DOHH2 (cell line): ENCODE data around the gene CCDC88C.

ENCODE experiments used
- H3F3A ChIP-seq: fragments of 200-600 bp; sonication (generic), shearing (Covaris generic); 2 replicates; pipeline ENCODE4 v1.6.0; 2016; ENCODE audit warnings: antibody characterized with exemption, mild to moderate bottlenecking; ENCODE audit not compliant: control insufficient read depth, insufficient read depth
- H3K27ac ChIP-seq: fragments of 200-600 bp; sonication (generic); 2 replicates; pipeline ENCODE4 v1.5.1; 2014; ENCODE audit warnings: low read depth, mild to moderate bottlenecking, low read length, moderate library complexity
- H3K27me3 ChIP-seq: fragments of 200-600 bp; sonication (generic); 2 replicates; pipeline ENCODE4 v1.6.1; 2014; ENCODE audit warnings: mild to moderate bottlenecking, low read length, mixed read lengths; ENCODE audit not compliant: control insufficient read depth
- H3K36me3 ChIP-seq: fragments of 200-600 bp; sonication (generic); 2 replicates; pipeline ENCODE4 v1.6.1; 2014; ENCODE audit warnings: mild to moderate bottlenecking, low read length, moderate library complexity, mixed read lengths; ENCODE audit not compliant: control insufficient read depth
- H3K4me1 ChIP-seq: fragments of 200-600 bp; sonication (generic); 2 replicates; pipeline ENCODE4 v1.6.1; 2014; ENCODE audit warnings: mild to moderate bottlenecking, low read length, mixed read lengths; ENCODE audit not compliant: control insufficient read depth
- H3K4me2 ChIP-seq: fragments of 200-600 bp; sonication (generic); 2 replicates; pipeline ENCODE4 v1.6.0; 2014; ENCODE audit warnings: mild to moderate bottlenecking, low read length, moderate library complexity
- H3K4me3 ChIP-seq: fragments of 200-600 bp; sonication (generic); 2 replicates; pipeline ENCODE4 v1.5.1; 2014; ENCODE audit warnings: mild to moderate bottlenecking, low read length, mixed read lengths
- H3K79me2 ChIP-seq: fragments of 200-600 bp; sonication (generic); 2 replicates; pipeline ENCODE4 v1.6.1; 2014; ENCODE audit warnings: mild to moderate bottlenecking, low read length, mixed read lengths; ENCODE audit not compliant: control insufficient read depth
- H3K9me2 ChIP-seq: fragments of 200-600 bp; sonication (generic); replicated peaks from 2 replicates; pipeline ENCODE4 v1.6.1; 2014; ENCODE audit warnings: mild to moderate bottlenecking, low read length, mixed read lengths; ENCODE audit not compliant: control insufficient read depth
- H3K9me3 ChIP-seq: fragments of 200-600 bp; sonication (generic); 2 replicates; pipeline ENCODE4 v1.6.1; 2014; ENCODE audit warnings: antibody characterized with exemption, low read length, mixed read lengths; ENCODE audit not compliant: control insufficient read depth, insufficient read depth
- H4K20me1 ChIP-seq: fragments of 200-600 bp; sonication (generic); 2 replicates; pipeline ENCODE4 v1.6.0; 2014; ENCODE audit warnings: low read depth, mild to moderate bottlenecking, antibody characterized with exemption, low read length, moderate library complexity; ENCODE audit not compliant: control insufficient read depth, insufficient read depth
- CTCF ChIP-seq: fragments of 200-600 bp; sonication (generic); IDR thresholded peaks from one replicate; pipeline ENCODE4 v1.5.1; 2014; ENCODE audit warnings: antibody characterized with exemption, mild to moderate bottlenecking, low read depth, low read length; ENCODE audit not compliant: poor library complexity, severe bottlenecking
- EZH2phosphoT487 ChIP-seq: fragments of 200-600 bp; sonication (generic); IDR thresholded peaks from 2 replicates; pipeline ENCODE4 v1.6.1; 2017; ENCODE audit warnings: borderline replicate concordance, mild to moderate bottlenecking, antibody characterized with exemption, low read length, moderate library complexity, mixed read lengths

The CCDC88C gene

GRCh38 chr14:91233936-91234790 is 183.5 kb downstream of the CCDC88C start:
- Histone ChIP-seq H3K27ac (no peak overlapping the region), H3F3A (no peaks in the 10 kb centered on the region), H3K79me2 (no peaks in the 10 kb centered on the region), H3K4me3 (no peak overlapping the region), H3K9me3 (no peaks in the 10 kb centered on the region; the same call in 1 of the 2 replicates), H3K27me3 (no peaks in the 10 kb centered on the region), H3K4me2 (no peak overlapping the region), H3K9me2 (no peaks in the 10 kb centered on the region), H4K20me1 (no peaks in the 10 kb centered on the region), H3K4me1 (peaks cover 36% of the 10 kb centered on the region), H3K36me3 (no peaks in the 10 kb centered on the region)
- TF ChIP-seq CTCF (no peak), EZH2phosphoT487 (no peak)

GRCh38 chr14:91232603-91233002 is 185.0 kb downstream of the CCDC88C start:
- Histone ChIP-seq H3K4me2 (no peak overlapping the region), H3K36me3 (no peaks in the 10 kb centered on the region), H3K4me1 (peaks cover 44% of the 10 kb centered on the region), H3K9me3 (no peaks in the 10 kb centered on the region; the same call in 1 of the 2 replicates), H3K27ac (no peak overlapping the region), H3K4me3 (no peak overlapping the region), H4K20me1 (no peaks in the 10 kb centered on the region), H3K79me2 (no peaks in the 10 kb centered on the region), H3K27me3 (no peaks in the 10 kb centered on the region), H3F3A (0 out of 2 replicates have a peak, but pooled peaks cover 2% of the 10 kb centered on the region), H3K9me2 (no peaks in the 10 kb centered on the region)
- TF ChIP-seq EZH2phosphoT487 (no peak), CTCF (no peak)

GRCh38 chr14:91232052-91232451 is 185.6 kb downstream of the CCDC88C start:
- TF ChIP-seq CTCF, result no peak
- no peak for TF ChIP-seq EZH2phosphoT487

More at GRCh38 chr14:91232052-91232451, 185.6 kb downstream of the CCDC88C start:
- H3K36me3 ChIP-seq, result no peaks in the 10 kb centered on the region
- H3K4me3 ChIP-seq, result no peak overlapping the region
- H4K20me1 ChIP-seq, result no peaks in the 10 kb centered on the region
- 0 out of 2 replicates have a peak, but pooled peaks cover 2% of the 10 kb centered on the region for H3F3A ChIP-seq
- no peak overlapping the region for H3K4me2 ChIP-seq
- no peaks in the 10 kb centered on the region for H3K27me3 ChIP-seq
- H3K4me1 ChIP-seq, result peaks cover 48% of the 10 kb centered on the region
- H3K9me2 ChIP-seq, result no peaks in the 10 kb centered on the region
- no peak overlapping the region for H3K27ac ChIP-seq
- H3K79me2 ChIP-seq, result no peaks in the 10 kb centered on the region
- no peaks in the 10 kb centered on the region; the same call in 1 of the 2 replicates for H3K9me3 ChIP-seq
